Aorta (tissue), 5 donors: ENCODE data around the gene KCNN1. TPM values are rescaled to one million over a fixed set of nuclear protein-coding genes. Genes with fewer than 3 reads are reported as not detected.
"Not testable (repeated sequence)": the region's sequence is repeated elsewhere in the genome, so short reads cannot be mapped to it uniquely, and the experiment has no call there.

Experiments used
- ATAC-seq: fragments of 200-7000 bp; cut with Tn5 transposase; one replicate; pipeline ENCODE4 v1.9.1; 2022; ENCODE audit warnings: moderate library complexity; ENCODE audit not compliant: low FRiP score
- DNase-seq, 2 donors: peaks; one replicate each; pipeline ENCODE4 v3.0.0-alpha.2; 2020
- H3K27ac ChIP-seq, 2 donors: one replicate each; pipeline ENCODE4 v1.5.1; 2013; ENCODE audit warnings: low read length in 2 of 2, mild to moderate bottlenecking in 2 of 2, moderate library complexity in 2 of 2, control low read depth in 1 of 2, inconsistent platforms in 1 of 2, low read depth in 1 of 2
- H3K27me3 ChIP-seq, 2 donors: one replicate each; pipeline ENCODE4 v1.6.1; 2013; ENCODE audit warnings: control low read depth in 1 of 2, low read length in 1 of 2, mild to moderate bottlenecking in 1 of 2, moderate library complexity in 1 of 2; ENCODE audit not compliant: insufficient read depth in 2 of 2, control insufficient read depth in 1 of 2
- H3K36me3 ChIP-seq, 2 donors: one replicate each; pipeline ENCODE4 v1.6.1; 2013; ENCODE audit warnings: control low read depth in 1 of 2, low read length in 1 of 2, mild to moderate bottlenecking in 1 of 2; ENCODE audit not compliant: insufficient read depth in 2 of 2, control insufficient read depth in 1 of 2
- H3K4me1 ChIP-seq, 2 donors: one replicate each; pipeline ENCODE4 v1.6.1; 2013; ENCODE audit warnings: low read length in 2 of 2, control low read depth in 1 of 2, mild to moderate bottlenecking in 1 of 2, moderate library complexity in 1 of 2; ENCODE audit not compliant: insufficient read depth in 2 of 2, control insufficient read depth in 1 of 2
- H3K4me3 ChIP-seq, 2 donors: one replicate each; pipeline ENCODE4 v1.5.1; 2013; ENCODE audit warnings: low read length in 2 of 2, control low read depth in 1 of 2, mild to moderate bottlenecking in 1 of 2
- H3K9me3 ChIP-seq: one replicate; pipeline ENCODE4 v1.6.1; 2013; ENCODE audit warnings: mild to moderate bottlenecking, low read length; ENCODE audit not compliant: control insufficient read depth
- WGBS, 2 donors: extraction: QIAGEN DNeasy Blood & Tissue Kit; methylation state at CpG; one replicate each; pipeline ENCODE4 v1.1.7; 2013; 5-methylcytosine and 5-hydroxymethylcytosine counted together
- intact Hi-C, 2 donors: fragments of 100-400 bp; cut with DNase I; formaldehyde crosslinking; loops; one replicate each; pipeline versions ENCODE4 v1.14.2 to v1.15.0; 2022
- polyA plus RNA-seq, 2 donors: library from polyadenylated mRNA; stranded (reverse); fragments of 200-250 nt; gene quantifications; one replicate each; pipeline ENCODE4 v1.2.3, GENCODE V29; 2013
- total RNA-seq, 2 donors: library from RNA; stranded (reverse); fragmentation: NEBNext Ultra II Directional; extraction: Animal tissue kit (Norgen Biotek cat#: 25700); gene quantifications; one replicate each; pipeline ENCODE4 v1.2.1, GENCODE V29; 2021
- donor health status: healthy with polysubstance abuse.
- donor health status: Bipolar disorder and iron deficiency.
- donor health status: DM: no; HTN: no; CAD: no.
- donor health status: DM: no; HTN: no; CAD: no.
- donor health status: DM: yes; HTN: yes; CAD: no.

The KCNN1 gene
- total and polyA plus RNA-seq, 4 donors, result 0.13 TPM; not detected in 2

- WGBS, 2 donors, result 0 to 1% methylated on average over 80 to 105 of the region's 105 CpGs
- Histone ChIP-seq H3K27ac (peak overlapping the region; percentile 17 to 68), H3K36me3 (no peaks in the 10 kb centered on the region), H3K4me1 (no peaks in the 10 kb centered on the region), H3K27me3 (no peaks in the 10 kb centered on the region), H3K9me3 (no peaks in the 10 kb centered on the region), H3K4me3 (peak overlapping the region; percentile 39 to 88)
- ATAC-seq (peak; percentile 93), DNase-seq (peak; percentile 97 to 98)
- intact Hi-C loops, result loop anchor here (10.0 kb wide), 1 partner anchor 154 kb away; the partner anchor contains the start of gene PIK3R2 (in 2 of the 2)
These were observed 34.2 kb downstream of the KCNN1 start for GRCh38 chr19:18000915-18001776.

- intact Hi-C loops, result loop anchor here (10.0 kb wide), 1 partner anchor 153 kb away; the partner anchor contains the start of gene PIK3R2 (in 2 of the 2)
- Histone ChIP-seq H3K27me3 (no peaks in the 10 kb centered on the region), H3K4me3 (peak overlapping the region; percentile 39 to 88), H3K27ac (peak overlapping the region; percentile 17 to 68), H3K4me1 (no peaks in the 10 kb centered on the region), H3K9me3 (no peaks in the 10 kb centered on the region), H3K36me3 (no peaks in the 10 kb centered on the region)
- ATAC-seq (no peak), DNase-seq (peak in 1 of 2 donors; percentile 46)
- WGBS, 2 donors, result 42 to 44% methylated on average over 15 of the region's 15 CpGs
These were observed 35.0 kb downstream of the KCNN1 start for GRCh38 chr19:18001777-18002345.

- H3K4me1 ChIP-seq, result no peaks in the 10 kb centered on the region
- no peak overlapping the region for H3K4me3 ChIP-seq
- DNase-seq (peak in 1 of 2 donors; percentile 83), ATAC-seq (no peak)
- H3K27me3 ChIP-seq, result no peaks in the 10 kb centered on the region
- intact Hi-C loops, result loop anchor here (10.0 kb wide), 1 partner anchor 152 kb away; the partner anchor contains the start of gene PIK3R2 (in 2 of the 2)
- no peaks in the 10 kb centered on the region for H3K36me3 ChIP-seq
- 93 to 94% methylated on average over 27 of the region's 27 CpGs for WGBS, 2 donors
- no peak overlapping the region for H3K27ac ChIP-seq
- H3K9me3 ChIP-seq, result no peaks in the 10 kb centered on the region
These were observed 35.5 kb downstream of the KCNN1 start for GRCh38 chr19:18002347-18002850.

GRCh38 chr19:18005750-18006149 is 38.8 kb downstream of the KCNN1 start:
- intact Hi-C loops, result loop anchor here (2.0 to 10.0 kb wide), 2 partner anchors 53 to 149 kb away; partner anchors contain the start of gene PIK3R2 (in 2 of the 2)
- not testable (repeated sequence) for H3K4me1 ChIP-seq, H3K27me3 ChIP-seq, H3K9me3 ChIP-seq, H3K27ac ChIP-seq, H3K36me3 ChIP-seq, H3K4me3 ChIP-seq, DNase-seq, ATAC-seq
- WGBS, 2 donors, result 95 to 96% methylated on average over 18 to 35 of the region's 35 CpGs

- Histone ChIP-seq H3K27me3 (no peaks in the 10 kb centered on the region), H3K9me3 (no peaks in the 10 kb centered on the region), H3K36me3 (peaks cover 3 to 8% of the 10 kb centered on the region in 2 donors), H3K27ac (peak overlapping the region in 1 of 2 donors; percentile 63), H3K4me3 (peak overlapping the region; percentile 13 to 22), H3K4me1 (no peaks in the 10 kb centered on the region)
- ATAC-seq, result peak; percentile 94
- intact Hi-C loops, result loop anchor here (1.0 to 10.0 kb wide), 3 partner anchors 51 to 148 kb away; partner anchors contain the start of gene PIK3R2 (in 2 of the 2)
- 1% methylated on average over 46 of the region's 46 CpGs for WGBS, 2 donors
- DNase-seq, result peak; percentile 90 to 94
These were observed 40.4 kb downstream of the KCNN1 start for GRCh38 chr19:18007044-18007916.

GRCh38 chr19:18007917-18008673 is 41.2 kb downstream of the KCNN1 start, which contains the start of gene ARRDC2:
TSS of gene ARRDC2 (plus strand) at chr19:18008170. CDS start at chr19:18008311, 141 bp downstream.
- Histone ChIP-seq H3K36me3 (peaks cover 3 to 8% of the 10 kb centered on the region in 2 donors), H3K27ac (peak within 1 kb of the TSS in 1 of 2 donors; percentile 63), H3K27me3 (no peaks in the 10 kb centered on the region), H3K9me3 (no peaks in the 10 kb centered on the region), H3K4me1 (no peaks in the 10 kb centered on the region), H3K4me3 (peak within 1 kb of the TSS; percentile 16 to 34)
- WGBS, 2 donors, result 13 to 21% methylated on average over 81 to 92 of the region's 92 CpGs
- peak; percentile 94 for ATAC-seq
- intact Hi-C loops, result loop anchor here (1.0 to 10.0 kb wide), 3 partner anchors 50 to 147 kb away; partner anchors contain the start of gene PIK3R2 (in 2 of the 2)
- peak; percentile 96 for DNase-seq

- DNase-seq (no peak), ATAC-seq (no peak)
- H3K36me3 ChIP-seq, result peaks cover 3 to 8% of the 10 kb centered on the region in 2 donors
- H3K4me3 ChIP-seq, result no peak overlapping the region
- H3K27ac ChIP-seq, result no peak overlapping the region
- H3K27me3 ChIP-seq, result no peaks in the 10 kb centered on the region
- intact Hi-C loops, result loop anchor here (10.0 kb wide), 1 partner anchor 146 kb away; the partner anchor contains the start of gene PIK3R2 (in 2 of the 2)
- H3K4me1 ChIP-seq, result no peaks in the 10 kb centered on the region
- WGBS, 2 donors, result 95% methylated on average over 11 of the region's 11 CpGs
- H3K9me3 ChIP-seq, result no peaks in the 10 kb centered on the region
These were observed 41.9 kb downstream of the KCNN1 start for GRCh38 chr19:18008814-18009213.
